Measurements from ENCODE around the gene CLDN15.

The CLDN15 gene

GRCh38 chr7:101240226-101241014 is 2.8 kb upstream of the CLDN15 start:
- Histone ChIP-seq H3K27ac (ENCODE audit: poor library complexity, severe bottlenecking) (no peak overlapping the region), H3K9me3 (ENCODE audit: severe bottlenecking) (no peaks in the 10 kb centered on the region), H3K36me3 (ENCODE audit: low read depth) (peaks cover 19% of the 10 kb centered on the region), H3K27me3 (ENCODE audit: insufficient read depth, poor library complexity, severe bottlenecking) (no peaks in the 10 kb centered on the region), H3K4me1 (ENCODE audit: insufficient read depth, poor library complexity, severe bottlenecking) (peaks cover 6% of the 10 kb centered on the region), H3K4me3 (ENCODE audit: severe bottlenecking) (no peak overlapping the region)
- TF ChIP-seq CTCF (IDR thresholded peaks at IDR 0.05; ENCODE audit: poor library complexity, severe bottlenecking) = no peak
- DNase-seq (ENCODE audit: low spot score) = no peak
- ATAC-seq (ENCODE audit: low read depth) = no peak

DNA sequence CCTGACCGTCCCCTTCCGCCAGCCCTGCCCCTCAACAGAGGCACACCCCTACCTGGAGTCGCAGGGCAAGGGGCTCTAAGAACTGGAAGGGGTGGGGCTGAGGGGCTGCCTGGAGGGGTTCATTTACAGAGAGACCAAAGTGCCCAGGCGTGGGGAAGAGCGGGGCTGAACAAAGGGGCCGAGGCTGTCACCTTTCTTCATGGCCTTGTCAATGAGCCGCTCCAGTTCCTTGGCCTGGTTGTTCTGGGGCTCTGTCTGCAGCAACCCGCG is 2.3 kb upstream of the CLDN15 start:
- H3K4me1 ChIP-seq (ENCODE audit: insufficient read depth, poor library complexity, severe bottlenecking) = peaks cover 6% of the 10 kb centered on the region
- H3K4me3 ChIP-seq (ENCODE audit: severe bottlenecking) = no peak overlapping the region
- no peak for ATAC-seq (ENCODE audit: low read depth)
- no peaks in the 10 kb centered on the region for H3K27me3 ChIP-seq (ENCODE audit: insufficient read depth, poor library complexity, severe bottlenecking)
- DNase-seq (ENCODE audit: low spot score) = no peak
- no peak overlapping the region for H3K27ac ChIP-seq (ENCODE audit: poor library complexity, severe bottlenecking)
- H3K9me3 ChIP-seq (ENCODE audit: severe bottlenecking) = no peaks in the 10 kb centered on the region
- H3K36me3 ChIP-seq (ENCODE audit: low read depth) = peaks cover 19% of the 10 kb centered on the region
- TF ChIP-seq CTCF (IDR thresholded peaks at IDR 0.05; ENCODE audit: poor library complexity, severe bottlenecking) = no peak

DNA sequence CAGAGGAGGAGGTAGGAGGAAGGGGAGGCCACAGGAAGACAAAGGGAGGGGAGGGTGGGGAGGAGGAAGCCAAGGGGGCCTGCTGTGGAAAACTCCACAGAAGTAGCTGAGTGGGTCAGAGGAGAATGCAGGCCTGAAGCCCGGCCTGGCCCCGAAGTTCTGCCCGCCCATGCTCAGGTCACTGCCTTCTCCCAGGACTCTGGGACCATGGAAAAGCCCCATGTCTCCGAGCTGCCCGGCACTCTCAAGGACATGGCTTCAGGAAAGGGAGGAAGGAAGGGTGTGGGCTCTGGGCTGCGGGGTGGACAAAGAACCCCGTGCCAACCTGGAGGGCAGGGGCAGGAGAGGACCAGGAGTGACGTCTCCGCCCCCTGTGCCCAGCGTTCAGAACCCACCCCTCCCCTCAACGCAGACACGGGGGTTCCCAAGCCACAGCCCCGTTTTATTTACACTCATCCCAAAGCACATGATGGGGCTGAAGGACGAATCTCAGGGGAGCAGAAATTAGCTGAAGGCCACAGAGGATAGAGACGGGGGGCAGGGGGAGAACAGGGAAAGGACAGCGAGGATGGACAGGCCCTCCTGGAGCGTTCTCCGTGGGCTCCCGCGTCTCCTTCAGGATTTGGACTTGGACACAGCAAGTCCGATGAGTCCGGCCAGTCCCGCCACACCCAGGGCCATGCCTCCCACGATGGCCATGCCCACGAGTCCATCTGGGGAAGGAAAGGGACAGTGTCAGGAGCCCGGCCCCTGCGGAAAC is 1.8 kb upstream of the CLDN15 start:
- Histone ChIP-seq H3K36me3 (ENCODE audit: low read depth) (peaks cover 19% of the 10 kb centered on the region), H3K27me3 (ENCODE audit: insufficient read depth, poor library complexity, severe bottlenecking) (no peaks in the 10 kb centered on the region), H3K4me3 (ENCODE audit: severe bottlenecking) (no peak overlapping the region), H3K9me3 (ENCODE audit: severe bottlenecking) (no peaks in the 10 kb centered on the region), H3K27ac (ENCODE audit: poor library complexity, severe bottlenecking) (no peak overlapping the region), H3K4me1 (ENCODE audit: insufficient read depth, poor library complexity, severe bottlenecking) (peaks cover 6% of the 10 kb centered on the region)
- no peak for TF ChIP-seq CTCF (IDR thresholded peaks at IDR 0.05; ENCODE audit: poor library complexity, severe bottlenecking)
- ATAC-seq (ENCODE audit: low read depth) (no peak), DNase-seq (ENCODE audit: low spot score) (no peak)

DNA sequence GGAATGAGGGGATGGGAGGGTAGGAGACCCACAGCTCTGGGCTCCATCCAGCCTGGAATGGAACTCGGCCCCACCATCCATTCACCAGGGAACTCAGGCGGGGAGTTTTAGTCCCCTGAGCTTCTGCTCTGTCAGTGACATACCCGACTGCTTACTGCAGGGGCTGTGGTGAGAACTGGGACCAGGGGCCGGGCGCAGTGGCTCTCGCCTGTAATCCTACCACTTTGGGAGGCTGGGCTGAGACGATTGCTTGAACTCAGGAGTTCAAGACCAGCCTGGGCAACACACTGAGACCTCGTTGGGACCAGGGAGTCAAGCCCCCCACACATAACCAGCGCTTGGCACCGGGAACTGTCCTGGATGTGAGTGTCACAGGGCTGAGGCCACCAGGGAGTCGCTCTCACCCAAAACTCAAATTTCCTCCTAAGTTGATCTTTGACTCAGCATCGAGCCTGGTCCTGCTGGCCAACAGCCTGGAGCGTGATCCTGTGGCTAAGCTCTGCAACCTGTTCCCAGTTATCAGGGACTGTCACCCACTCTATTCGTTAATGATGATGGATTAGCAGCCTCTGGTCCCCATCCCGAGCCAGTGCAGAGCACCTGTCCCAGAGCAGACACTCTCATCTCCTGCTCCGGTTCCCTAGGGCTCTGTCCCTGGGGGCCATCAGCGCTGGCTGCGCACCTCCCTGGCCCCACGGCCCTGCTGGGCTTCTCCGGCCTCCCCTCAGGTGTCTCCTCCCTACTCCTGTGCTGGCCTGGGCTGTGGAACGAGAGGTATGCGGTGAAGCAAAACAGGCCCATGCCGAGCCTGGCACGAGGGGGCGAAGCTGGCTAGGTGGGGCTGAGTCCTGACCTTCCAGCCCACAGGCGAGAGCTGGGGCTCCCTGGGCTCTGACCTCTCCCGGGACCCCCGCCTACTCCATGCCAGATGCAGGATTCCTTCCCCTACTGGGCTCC is 902 bp upstream of the CLDN15 start:
- peaks cover 5% of the 10 kb centered on the region for H3K4me1 ChIP-seq (ENCODE audit: insufficient read depth, poor library complexity, severe bottlenecking)
- H3K36me3 ChIP-seq (ENCODE audit: low read depth) = peaks cover 19% of the 10 kb centered on the region
- H3K27me3 ChIP-seq (ENCODE audit: insufficient read depth, poor library complexity, severe bottlenecking) = no peaks in the 10 kb centered on the region
- DNase-seq (ENCODE audit: low spot score) = no peak
- H3K4me3 ChIP-seq (ENCODE audit: severe bottlenecking) = no peak overlapping the region
- no peak for ATAC-seq (ENCODE audit: low read depth)
- no peak overlapping the region for H3K27ac ChIP-seq (ENCODE audit: poor library complexity, severe bottlenecking)
- TF ChIP-seq CTCF (IDR thresholded peaks at IDR 0.05; ENCODE audit: poor library complexity, severe bottlenecking) = no peak
- no peaks in the 10 kb centered on the region for H3K9me3 ChIP-seq (ENCODE audit: severe bottlenecking)
